ENCODE data around the gene LYZL2.
A peak's percentile ranks its signal among the peaks of the same experiment; 100 is the strongest.

Gene LYZL2

DNA sequence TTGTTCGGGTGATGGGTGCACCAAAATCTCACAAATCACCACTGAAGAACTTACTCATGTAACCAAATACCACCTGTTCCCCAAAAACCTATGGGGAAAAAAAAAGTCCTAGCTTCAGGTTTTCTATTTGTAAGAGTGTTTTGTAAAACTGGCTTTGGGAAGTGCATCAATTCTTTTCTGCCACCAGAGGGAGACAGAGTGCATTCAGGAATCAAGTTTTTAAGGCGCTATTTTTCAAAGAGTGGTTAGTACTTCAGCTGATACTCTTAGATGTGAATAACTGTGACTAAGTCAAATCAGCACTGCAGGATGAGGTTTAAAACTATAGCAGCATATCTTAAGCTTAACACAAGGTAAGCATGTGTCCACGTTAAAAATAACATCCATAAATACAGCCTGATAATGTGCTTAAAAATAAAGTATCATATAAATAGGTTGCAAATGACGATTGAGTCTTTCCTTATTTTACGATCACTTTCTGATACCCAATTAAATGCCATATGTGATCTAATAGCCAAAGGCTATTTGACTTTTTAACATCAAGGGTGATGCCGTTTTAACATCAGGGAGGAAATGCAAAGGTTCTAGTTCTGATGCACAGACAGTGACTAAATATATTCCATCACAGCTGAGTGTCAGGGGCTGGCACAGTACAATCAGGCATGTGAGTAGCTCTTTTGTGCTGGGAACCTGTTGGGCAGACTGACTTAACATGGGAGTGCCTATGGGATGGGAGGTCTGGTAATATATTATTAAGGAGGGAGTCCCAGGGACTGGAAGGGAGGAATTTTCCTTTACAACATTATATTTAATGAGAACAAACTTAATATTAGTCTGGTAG lies 10.6 kb upstream of the LYZL2 start:
- Histone ChIP-seq H3K4me3 (replicated peaks; ENCODE audit: insufficient read depth, low read length) (no peak overlapping the region), H3K27ac (replicated peaks) (no peak overlapping the region)
- TF ChIP-seq SPI1 (IDR thresholded peaks at IDR 0.05; ENCODE audit: borderline replicate concordance, low read depth) = no peak
- no peak for TF ChIP-seq GABPA (IDR thresholded peaks at IDR 0.05; ENCODE audit: low read depth)
- TF ChIP-seq, protein P1, sequence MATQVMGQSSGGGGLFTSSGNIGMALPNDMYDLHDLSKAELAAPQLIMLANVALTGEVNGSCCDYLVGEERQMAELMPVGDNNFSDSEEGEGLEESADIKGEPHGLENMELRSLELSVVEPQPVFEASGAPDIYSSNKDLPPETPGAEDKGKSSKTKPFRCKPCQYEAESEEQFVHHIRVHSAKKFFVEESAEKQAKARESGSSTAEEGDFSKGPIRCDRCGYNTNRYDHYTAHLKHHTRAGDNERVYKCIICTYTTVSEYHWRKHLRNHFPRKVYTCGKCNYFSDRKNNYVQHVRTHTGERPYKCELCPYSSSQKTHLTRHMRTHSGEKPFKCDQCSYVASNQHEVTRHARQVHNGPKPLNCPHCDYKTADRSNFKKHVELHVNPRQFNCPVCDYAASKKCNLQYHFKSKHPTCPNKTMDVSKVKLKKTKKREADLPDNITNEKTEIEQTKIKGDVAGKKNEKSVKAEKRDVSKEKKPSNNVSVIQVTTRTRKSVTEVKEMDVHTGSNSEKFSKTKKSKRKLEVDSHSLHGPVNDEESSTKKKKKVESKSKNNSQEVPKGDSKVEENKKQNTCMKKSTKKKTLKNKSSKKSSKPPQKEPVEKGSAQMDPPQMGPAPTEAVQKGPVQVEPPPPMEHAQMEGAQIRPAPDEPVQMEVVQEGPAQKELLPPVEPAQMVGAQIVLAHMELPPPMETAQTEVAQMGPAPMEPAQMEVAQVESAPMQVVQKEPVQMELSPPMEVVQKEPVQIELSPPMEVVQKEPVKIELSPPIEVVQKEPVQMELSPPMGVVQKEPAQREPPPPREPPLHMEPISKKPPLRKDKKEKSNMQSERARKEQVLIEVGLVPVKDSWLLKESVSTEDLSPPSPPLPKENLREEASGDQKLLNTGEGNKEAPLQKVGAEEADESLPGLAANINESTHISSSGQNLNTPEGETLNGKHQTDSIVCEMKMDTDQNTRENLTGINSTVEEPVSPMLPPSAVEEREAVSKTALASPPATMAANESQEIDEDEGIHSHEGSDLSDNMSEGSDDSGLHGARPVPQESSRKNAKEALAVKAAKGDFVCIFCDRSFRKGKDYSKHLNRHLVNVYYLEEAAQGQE (IDR thresholded peaks at IDR 0.05; ENCODE audit: insufficient replicate concordance, low read depth) = no peak
- TF ChIP-seq, protein P2, sequence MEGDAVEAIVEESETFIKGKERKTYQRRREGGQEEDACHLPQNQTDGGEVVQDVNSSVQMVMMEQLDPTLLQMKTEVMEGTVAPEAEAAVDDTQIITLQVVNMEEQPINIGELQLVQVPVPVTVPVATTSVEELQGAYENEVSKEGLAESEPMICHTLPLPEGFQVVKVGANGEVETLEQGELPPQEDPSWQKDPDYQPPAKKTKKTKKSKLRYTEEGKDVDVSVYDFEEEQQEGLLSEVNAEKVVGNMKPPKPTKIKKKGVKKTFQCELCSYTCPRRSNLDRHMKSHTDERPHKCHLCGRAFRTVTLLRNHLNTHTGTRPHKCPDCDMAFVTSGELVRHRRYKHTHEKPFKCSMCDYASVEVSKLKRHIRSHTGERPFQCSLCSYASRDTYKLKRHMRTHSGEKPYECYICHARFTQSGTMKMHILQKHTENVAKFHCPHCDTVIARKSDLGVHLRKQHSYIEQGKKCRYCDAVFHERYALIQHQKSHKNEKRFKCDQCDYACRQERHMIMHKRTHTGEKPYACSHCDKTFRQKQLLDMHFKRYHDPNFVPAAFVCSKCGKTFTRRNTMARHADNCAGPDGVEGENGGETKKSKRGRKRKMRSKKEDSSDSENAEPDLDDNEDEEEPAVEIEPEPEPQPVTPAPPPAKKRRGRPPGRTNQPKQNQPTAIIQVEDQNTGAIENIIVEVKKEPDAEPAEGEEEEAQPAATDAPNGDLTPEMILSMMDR (IDR thresholded peaks at IDR 0.05; ENCODE audit: insufficient read depth, low read length) = peak; percentile 19

DNA sequence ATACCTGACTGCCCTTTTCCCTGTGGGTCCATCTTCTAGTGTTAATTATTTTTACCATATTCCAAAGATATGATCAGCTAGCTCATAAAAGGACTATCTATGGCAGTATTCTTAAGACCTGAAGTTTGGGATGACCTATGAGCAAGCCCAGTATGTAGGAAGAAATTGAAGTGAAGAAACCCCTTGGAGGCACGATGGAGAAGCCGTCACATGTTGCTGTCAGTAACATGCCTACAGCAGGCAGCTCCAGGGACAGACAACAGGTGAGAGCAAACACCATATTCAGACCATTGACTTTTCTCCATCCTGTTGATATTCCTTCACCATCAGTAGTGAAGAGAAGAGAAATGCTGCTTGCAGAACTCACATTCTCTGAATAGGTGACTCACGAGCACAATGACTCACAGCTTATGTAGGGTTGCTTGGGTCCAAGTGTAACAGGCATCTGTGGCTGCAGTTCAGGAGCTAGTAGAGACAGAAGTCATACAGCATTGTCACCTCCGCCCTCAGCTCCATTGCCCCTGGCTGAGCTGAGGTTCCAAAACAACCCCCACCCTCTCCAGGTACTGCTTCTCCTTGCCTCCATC lies 8.4 kb upstream of the LYZL2 start:
- no peak for DNase-seq (ENCODE audit: low read depth in 1 of 2, low spot score in 1 of 2)

More for the DNA sequence above, 10.6 kb upstream of the LYZL2 start:
- peak in 1 of 2 experiments; percentile 8 for DNase-seq (ENCODE audit: low read depth in 1 of 2, low spot score in 1 of 2)
- H3K27me3 ChIP-seq (ENCODE audit: insufficient read depth, poor library complexity, severe bottlenecking) = peaks cover 7% of the 10 kb centered on the region

DNA sequence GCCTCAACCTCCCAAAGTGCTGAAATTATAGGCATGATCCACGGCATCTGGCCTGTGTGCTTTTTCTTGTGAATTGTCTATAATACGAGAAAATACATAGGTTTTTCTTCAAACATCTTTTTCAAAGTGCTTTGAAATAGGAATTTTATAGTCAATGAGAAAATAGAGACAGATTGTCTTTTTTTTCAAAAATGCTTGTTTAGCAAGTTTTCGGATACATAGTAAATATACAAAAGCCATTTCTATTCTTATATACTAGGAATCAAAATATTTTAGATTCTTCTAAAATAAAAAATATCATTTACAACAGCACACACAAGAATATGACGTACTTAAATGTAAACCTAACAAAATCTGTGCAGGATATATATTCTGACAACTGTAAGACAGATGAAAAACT lies 1.6 kb upstream of the LYZL2 start:
- no peak for TF ChIP-seq SPI1 (IDR thresholded peaks at IDR 0.05; ENCODE audit: borderline replicate concordance, low read depth)
- TF ChIP-seq, protein P2 (IDR thresholded peaks at IDR 0.05; ENCODE audit: insufficient read depth, low read length) = no peak
- TF ChIP-seq, protein P1 (IDR thresholded peaks at IDR 0.05; ENCODE audit: insufficient replicate concordance, low read depth) = no peak
- TF ChIP-seq POLR2AphosphoS5 (IDR thresholded peaks at IDR 0.05; ENCODE audit: low read depth) = no peak
- TF ChIP-seq GABPA (IDR thresholded peaks at IDR 0.05; ENCODE audit: low read depth) = no peak
- no peak for DNase-seq (ENCODE audit: low read depth in 1 of 2, low spot score in 1 of 2)
- Histone ChIP-seq H3K4me3 (replicated peaks; ENCODE audit: insufficient read depth, low read length) (no peak overlapping the region), H3K27ac (replicated peaks) (no peak overlapping the region), H3K27me3 (ENCODE audit: insufficient read depth, poor library complexity, severe bottlenecking) (no peaks in the 10 kb centered on the region)

More for the DNA sequence above, 8.4 kb upstream of the LYZL2 start:
- Histone ChIP-seq H3K27me3 (ENCODE audit: insufficient read depth, poor library complexity, severe bottlenecking) (peaks cover 7% of the 10 kb centered on the region), H3K4me3 (replicated peaks; ENCODE audit: insufficient read depth, low read length) (no peak overlapping the region), H3K27ac (replicated peaks) (no peak overlapping the region)
- TF ChIP-seq POLR2AphosphoS5 (IDR thresholded peaks at IDR 0.05; ENCODE audit: low read depth) (no peak), SPI1 (IDR thresholded peaks at IDR 0.05; ENCODE audit: borderline replicate concordance, low read depth) (no peak), GABPA (IDR thresholded peaks at IDR 0.05; ENCODE audit: low read depth) (no peak)
- TF ChIP-seq, protein P2 (IDR thresholded peaks at IDR 0.05; ENCODE audit: insufficient read depth, low read length) = no peak
- TF ChIP-seq, protein P1 (IDR thresholded peaks at IDR 0.05; ENCODE audit: insufficient replicate concordance, low read depth) = no peak

Measured in HL-60 (cell line).